ENCODE data around the gene ASB18.

DNA sequence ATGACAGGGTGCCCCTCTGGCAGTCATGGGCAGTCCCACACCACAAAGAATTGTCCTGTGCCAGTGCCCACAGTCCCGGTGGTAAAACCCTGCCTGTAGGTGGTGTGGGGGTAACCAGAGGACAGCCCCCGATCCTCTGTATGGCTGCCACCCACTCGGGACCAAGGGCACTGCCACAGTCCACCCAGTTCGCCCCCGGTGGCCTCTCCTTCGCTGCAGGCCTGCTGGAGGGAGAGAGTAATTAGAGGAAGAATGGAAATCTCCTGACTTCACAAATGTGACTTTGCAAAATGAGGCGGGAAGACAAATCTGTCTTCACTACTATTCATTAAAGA lies 107.4 kb downstream of the ASB18 start:
- TF ChIP-seq, protein P1, sequence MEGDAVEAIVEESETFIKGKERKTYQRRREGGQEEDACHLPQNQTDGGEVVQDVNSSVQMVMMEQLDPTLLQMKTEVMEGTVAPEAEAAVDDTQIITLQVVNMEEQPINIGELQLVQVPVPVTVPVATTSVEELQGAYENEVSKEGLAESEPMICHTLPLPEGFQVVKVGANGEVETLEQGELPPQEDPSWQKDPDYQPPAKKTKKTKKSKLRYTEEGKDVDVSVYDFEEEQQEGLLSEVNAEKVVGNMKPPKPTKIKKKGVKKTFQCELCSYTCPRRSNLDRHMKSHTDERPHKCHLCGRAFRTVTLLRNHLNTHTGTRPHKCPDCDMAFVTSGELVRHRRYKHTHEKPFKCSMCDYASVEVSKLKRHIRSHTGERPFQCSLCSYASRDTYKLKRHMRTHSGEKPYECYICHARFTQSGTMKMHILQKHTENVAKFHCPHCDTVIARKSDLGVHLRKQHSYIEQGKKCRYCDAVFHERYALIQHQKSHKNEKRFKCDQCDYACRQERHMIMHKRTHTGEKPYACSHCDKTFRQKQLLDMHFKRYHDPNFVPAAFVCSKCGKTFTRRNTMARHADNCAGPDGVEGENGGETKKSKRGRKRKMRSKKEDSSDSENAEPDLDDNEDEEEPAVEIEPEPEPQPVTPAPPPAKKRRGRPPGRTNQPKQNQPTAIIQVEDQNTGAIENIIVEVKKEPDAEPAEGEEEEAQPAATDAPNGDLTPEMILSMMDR (IDR thresholded peaks at IDR 0.05 in 8 of 11, conservative IDR thresholded peaks at IDR 0.05 in 3 of 11) = no peak
- no peak for TF ChIP-seq POLR2A (IDR thresholded peaks at IDR 0.05)
